Caco-2 (cell line): ENCODE results near the gene RPS6KA2. TPM values are rescaled to one million over a fixed set of nuclear protein-coding genes. Genes with fewer than 3 reads are reported as not detected.

ENCODE experiments used
- BruUV-seq: library from RNA; stranded (reverse); fragments of 400-500 nt; replicated peaks from 2 replicates; lab custom pipeline; 2021; lab: Mats Ljungman, UMichigan
- CTCF ChIA-PET: fragments of 300-600 bp; sonication (Branson Sonifier 250); formaldehyde crosslinking; loops from one replicate; lab custom pipeline; 2022; ENCODE audit warnings: antibody characterized with exemption; lab: Charles Lee
- POLR2A ChIA-PET: fragments of 300-600 bp; sonication (Branson Sonifier 250); formaldehyde crosslinking; loops from one replicate; lab custom pipeline; 2022; ENCODE audit warnings: antibody characterized with exemption; lab: Charles Lee
- DNase-seq, 2 experiments: peaks; one replicate each; pipeline versions ENCODE4 v3.0.0 to v3.0.0-alpha.2; 2020 to 2022
- H3K27me3 ChIP-seq: replicated peaks from 2 replicates; pipeline ENCODE4 v1.6.0; 2011; ENCODE audit warnings: low read length; ENCODE audit not compliant: control insufficient read depth, insufficient read depth
- H3K36me3 ChIP-seq: 2 replicates; pipeline ENCODE4 v1.5.1; 2011; ENCODE audit warnings: low read length; ENCODE audit not compliant: control insufficient read depth, insufficient read depth
- H3K4me1 ChIP-seq: fragments of 250-450 bp; sonication (Bioruptor Pico); 2 replicates; pipeline ENCODE4 v1.5.1; 2020; ENCODE audit warnings: mild to moderate bottlenecking
- H3K4me3 ChIP-seq: 2 replicates; pipeline ENCODE4 v1.5.1; 2011; ENCODE audit warnings: low read depth, mild to moderate bottlenecking, control low read depth, low read length
- H3K9me3 ChIP-seq: fragments of 250-450 bp; sonication (Bioruptor Pico); 2 replicates; pipeline ENCODE4 v1.5.1; 2020; ENCODE audit warnings: mild to moderate bottlenecking, moderate library complexity
- H3K27ac Mint-ChIP-seq: one replicate; pipeline ENCODE4 v1.8.0; 2022; ENCODE audit warnings: mixed read lengths; ENCODE audit not compliant: unreplicated experiment
- H3K27me3 Mint-ChIP-seq: one replicate; pipeline ENCODE4 v1.8.0; 2022; ENCODE audit warnings: mixed read lengths; ENCODE audit not compliant: insufficient read depth, unreplicated experiment
- H3K36me3 Mint-ChIP-seq: one replicate; pipeline ENCODE4 v1.8.0; 2022; ENCODE audit warnings: mild to moderate bottlenecking, mixed read lengths; ENCODE audit not compliant: insufficient read depth, unreplicated experiment
- H3K4me1 Mint-ChIP-seq: one replicate; pipeline ENCODE4 v1.8.0; 2022; ENCODE audit warnings: low read depth, mixed read lengths; ENCODE audit not compliant: unreplicated experiment
- H3K4me3 Mint-ChIP-seq: one replicate; pipeline ENCODE4 v1.8.0; 2022; ENCODE audit warnings: mild to moderate bottlenecking, moderate library complexity, mixed read lengths; ENCODE audit not compliant: unreplicated experiment
- H3K9me3 Mint-ChIP-seq: one replicate; pipeline ENCODE4 v1.8.0; 2022; ENCODE audit warnings: mixed read lengths; ENCODE audit not compliant: unreplicated experiment
- CTCF ChIP-seq, 2 experiments: fragments of 200-600 bp in 1 of 2; IDR thresholded peaks; 1 replicate in 1 of 2; 2 replicates in 1 of 2; pipeline versions ENCODE4 v1.5.1 to v1.8.0; 2011 to 2022; ENCODE audit warnings: antibody characterized with exemption in 1 of 2, control low read depth in 1 of 2, inconsistent platforms in 1 of 2, low read depth in 1 of 2, low read length in 1 of 2, mild to moderate bottlenecking in 1 of 2, moderate library complexity in 1 of 2; ENCODE audit not compliant: insufficient read depth in 1 of 2, severe bottlenecking in 1 of 2, unreplicated experiment in 1 of 2
- intact Hi-C: fragments of 100-400 bp; cut with micrococcal nuclease; formaldehyde crosslinking; loops from one replicate; pipeline ENCODE4 v1.10.0; 2022; ENCODE audit not compliant: unreplicated experiment
- total RNA-seq: library from RNA; stranded (reverse); gene quantifications from 2 replicates; pipeline ENCODE4 v1.2.3, GENCODE V29; 2022

RPS6KA2 gene
- total RNA-seq, 1 experiment from 2014 or later = 5.6 TPM

GRCh38 chr6:166614589-166614988 lies 12.5 kb downstream of the RPS6KA2 start:
- H3K36me3 ChIP-seq = no peaks in the 10 kb centered on the region
- ChIA-PET POLR2A (interaction anchor here (0.6 kb wide), 1 partner anchor 159 kb away, joined by 3 read pairs; no protein-coding TSS in a partner anchor), CTCF (no interaction called here)
- no peak for TF ChIP-seq CTCF (IDR thresholded peaks at IDR 0.05; ENCODE audit: insufficient read depth in 1 of 2, low read depth in 1 of 2, low read length in 1 of 2, severe bottlenecking in 1 of 2, unreplicated experiment in 1 of 2)
- H3K27me3 ChIP-seq = no peaks in the 10 kb centered on the region
- H3K27me3 Mint-ChIP-seq = peaks cover 5% of the 10 kb centered on the region
- no peak overlapping the region for H3K4me3 ChIP-seq
- H3K36me3 Mint-ChIP-seq = no peaks in the 10 kb centered on the region
- no peak overlapping the region for H3K4me3 Mint-ChIP-seq
- no peak for DNase-seq
- intact Hi-C loops = no loop called here
- H3K9me3 ChIP-seq = no peaks in the 10 kb centered on the region
- H3K9me3 Mint-ChIP-seq = no peaks in the 10 kb centered on the region
- BruUV-seq = no TSS peak
- H3K4me1 Mint-ChIP-seq = no peaks in the 10 kb centered on the region
- no peaks in the 10 kb centered on the region for H3K4me1 ChIP-seq
- H3K27ac Mint-ChIP-seq = no peak overlapping the region

GRCh38 chr6:166614171-166614583 lies 12.9 kb downstream of the RPS6KA2 start:
- H3K9me3 ChIP-seq = no peaks in the 10 kb centered on the region
- H3K4me3 ChIP-seq = no peak overlapping the region
- Mint-ChIP-seq H3K4me1 (no peaks in the 10 kb centered on the region), H3K27ac (no peak overlapping the region), H3K9me3 (no peaks in the 10 kb centered on the region), H3K36me3 (no peaks in the 10 kb centered on the region), H3K4me3 (no peak overlapping the region), H3K27me3 (peaks cover 5% of the 10 kb centered on the region)
- H3K36me3 ChIP-seq = no peaks in the 10 kb centered on the region
- CTCF ChIA-PET = no interaction called here
- intact Hi-C loops = no loop called here
- H3K27me3 ChIP-seq = no peaks in the 10 kb centered on the region
- no TSS peak for BruUV-seq
- no peak for DNase-seq
- POLR2A ChIA-PET = interaction anchor here (0.6 kb wide), 1 partner anchor 159 kb away, joined by 3 read pairs; no protein-coding TSS in a partner anchor
- H3K4me1 ChIP-seq = no peaks in the 10 kb centered on the region
- no peak for TF ChIP-seq CTCF (IDR thresholded peaks at IDR 0.05; ENCODE audit: insufficient read depth in 1 of 2, low read depth in 1 of 2, low read length in 1 of 2, severe bottlenecking in 1 of 2, unreplicated experiment in 1 of 2)

- Mint-ChIP-seq H3K27me3 (peaks cover 5% of the 10 kb centered on the region), H3K9me3 (no peaks in the 10 kb centered on the region), H3K4me3 (no peak overlapping the region), H3K27ac (no peak overlapping the region), H3K36me3 (no peaks in the 10 kb centered on the region), H3K4me1 (no peaks in the 10 kb centered on the region)
- intact Hi-C loops = no loop called here
- H3K4me3 ChIP-seq = no peak overlapping the region
- no peaks in the 10 kb centered on the region for H3K27me3 ChIP-seq
- no peak for DNase-seq
- no peaks in the 10 kb centered on the region for H3K9me3 ChIP-seq
- no peaks in the 10 kb centered on the region for H3K4me1 ChIP-seq
- POLR2A ChIA-PET = no interaction called here
- TF ChIP-seq CTCF (IDR thresholded peaks at IDR 0.05; ENCODE audit: insufficient read depth in 1 of 2, low read depth in 1 of 2, low read length in 1 of 2, severe bottlenecking in 1 of 2, unreplicated experiment in 1 of 2) = no peak
- no TSS peak for BruUV-seq
- CTCF ChIA-PET = no interaction called here
- H3K36me3 ChIP-seq = no peaks in the 10 kb centered on the region
Observed at GRCh38 chr6:166613027-166613426, 14.0 kb downstream of the RPS6KA2 start.
